Measurements from ENCODE around the gene SLC38A8.

- TF ChIP-seq CTCF (IDR thresholded peaks at IDR 0.05) (no peak), POLR2A (IDR thresholded peaks at IDR 0.05) (no peak), POLR2AphosphoS5 (IDR thresholded peaks at IDR 0.05) (no peak), EP300 (IDR thresholded peaks at IDR 0.05) (no peak)
These were observed 26.3 kb upstream of the SLC38A8 start for GRCh38 chr16:84068783-84069462.
